HEK293 (cell line): ENCODE results near the gene PDE3B.

Experiments
- HOXC10 ChIP-seq: sonication (generic); formaldehyde crosslinking; IDR thresholded peaks from 2 replicates; pipeline ENCODE4 v1.8.1; 2023; ENCODE audit warnings: mild to moderate bottlenecking, missing genetic modification reagents
- KLF10 ChIP-seq: fragments of 450-650 bp; IDR thresholded peaks from 2 replicates; pipeline ENCODE4 v1.5.1; 2018; ENCODE audit warnings: missing biosample characterization, mild to moderate bottlenecking, missing genetic modification characterization
- PRDM1 ChIP-seq: fragments of 450-650 bp; formaldehyde crosslinking; IDR thresholded peaks from 2 replicates; pipeline ENCODE4; 2016; ENCODE audit warnings: missing biosample characterization, missing genetic modification characterization
- PRDM6 ChIP-seq: fragments of 450-650 bp; formaldehyde crosslinking; IDR thresholded peaks from 2 replicates; pipeline ENCODE4 v1.5.1; 2017; ENCODE audit warnings: missing biosample characterization, missing genetic modification characterization
- REST ChIP-seq: fragments of 450-650 bp; formaldehyde crosslinking; IDR thresholded peaks from 2 replicates; pipeline ENCODE4 v1.5.1; 2016; ENCODE audit warnings: missing biosample characterization, missing genetic modification characterization
- ZBTB21 ChIP-seq: fragments of 450-650 bp; formaldehyde crosslinking; IDR thresholded peaks from 2 replicates; pipeline ENCODE4 v1.5.1; 2017; ENCODE audit warnings: missing biosample characterization, missing genetic modification characterization
- ZNF248 ChIP-seq: fragments of 450-650 bp; formaldehyde crosslinking; IDR thresholded peaks from 2 replicates; pipeline ENCODE4 v1.5.1; 2017; ENCODE audit warnings: missing biosample characterization, missing genetic modification characterization
- ZNF521 ChIP-seq: fragments of 450-650 bp; formaldehyde crosslinking; IDR thresholded peaks from 2 replicates; pipeline ENCODE4 v1.5.1; 2017; ENCODE audit warnings: missing biosample characterization, mild to moderate bottlenecking, missing genetic modification characterization
- TF ChIP-seq, protein P1 (sequence below): fragments of 450-650 bp; formaldehyde crosslinking; IDR thresholded peaks from 2 replicates; pipeline ENCODE4 v1.5.1; 2016; ENCODE audit warnings: missing biosample characterization, missing genetic modification characterization

GRCh38 chr11:14852571-14853177, 209.1 kb downstream of the PDE3B start:
- TF ChIP-seq, protein P1, sequence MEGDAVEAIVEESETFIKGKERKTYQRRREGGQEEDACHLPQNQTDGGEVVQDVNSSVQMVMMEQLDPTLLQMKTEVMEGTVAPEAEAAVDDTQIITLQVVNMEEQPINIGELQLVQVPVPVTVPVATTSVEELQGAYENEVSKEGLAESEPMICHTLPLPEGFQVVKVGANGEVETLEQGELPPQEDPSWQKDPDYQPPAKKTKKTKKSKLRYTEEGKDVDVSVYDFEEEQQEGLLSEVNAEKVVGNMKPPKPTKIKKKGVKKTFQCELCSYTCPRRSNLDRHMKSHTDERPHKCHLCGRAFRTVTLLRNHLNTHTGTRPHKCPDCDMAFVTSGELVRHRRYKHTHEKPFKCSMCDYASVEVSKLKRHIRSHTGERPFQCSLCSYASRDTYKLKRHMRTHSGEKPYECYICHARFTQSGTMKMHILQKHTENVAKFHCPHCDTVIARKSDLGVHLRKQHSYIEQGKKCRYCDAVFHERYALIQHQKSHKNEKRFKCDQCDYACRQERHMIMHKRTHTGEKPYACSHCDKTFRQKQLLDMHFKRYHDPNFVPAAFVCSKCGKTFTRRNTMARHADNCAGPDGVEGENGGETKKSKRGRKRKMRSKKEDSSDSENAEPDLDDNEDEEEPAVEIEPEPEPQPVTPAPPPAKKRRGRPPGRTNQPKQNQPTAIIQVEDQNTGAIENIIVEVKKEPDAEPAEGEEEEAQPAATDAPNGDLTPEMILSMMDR (tag by site-specific recombination) = no peak
- TF ChIP-seq KLF10 (tag by site-specific recombination) (no peak), ZBTB21 (tag by site-specific recombination) (no peak), PRDM6 (tag by site-specific recombination) (no peak), ZNF521 (tag by site-specific recombination) (no peak), REST (tag by site-specific recombination) (no peak), HOXC10 (CRISPR knock-in tag) (no peak), PRDM1 (tag by site-specific recombination) (no peak), ZNF248 (no peak)
